ENCODE data around the gene BRIP1. TPM values are rescaled to one million over a fixed set of nuclear protein-coding genes. Genes with fewer than 3 reads are reported as not detected.

Gene BRIP1
- total RNA-seq, 1 donor from 2014 or later = 6.4 TPM

- no peak for DNase-seq (ENCODE audit: low read depth)
- TF ChIP-seq CTCF (IDR thresholded peaks at IDR 0.05; ENCODE audit: insufficient read depth, low read depth, low read length) (no peak), EZH2 (IDR thresholded peaks at IDR 0.05; ENCODE audit: insufficient read depth, low read length) (no peak)
- no peak overlapping the region for H3K4me3 ChIP-seq (ENCODE audit: insufficient read depth, low read depth, low read length)
- FAIRE-seq = no peak
- no peaks in the 10 kb centered on the region for H3K9me3 Mint-ChIP-seq (ENCODE audit: unreplicated experiment)
- H3K4me1 ChIP-seq (ENCODE audit: insufficient read depth, low read length) = no peaks in the 10 kb centered on the region
- peaks cover 4% of the 10 kb centered on the region for H3K36me3 ChIP-seq (ENCODE audit: insufficient read depth, low read length)
- no peaks in the 10 kb centered on the region for H3K79me2 ChIP-seq (ENCODE audit: insufficient read depth, low read length)
- no peaks in the 10 kb centered on the region for H3K4me1 Mint-ChIP-seq (ENCODE audit: low read depth, unreplicated experiment)
- H3K4me3 Mint-ChIP-seq (ENCODE audit: unreplicated experiment) = no peak overlapping the region
- peaks cover 1% of the 10 kb centered on the region for H3K36me3 Mint-ChIP-seq (ENCODE audit: low read depth, unreplicated experiment)
- H3K27me3 ChIP-seq (ENCODE audit: insufficient read depth, low read length) = no peaks in the 10 kb centered on the region
- H2AFZ ChIP-seq (ENCODE audit: low read depth, low read length) = no peak overlapping the region
- no peak overlapping the region for H3K4me2 ChIP-seq (ENCODE audit: low read length)
- no peaks in the 10 kb centered on the region for H3K27me3 Mint-ChIP-seq (ENCODE audit: low read depth, unreplicated experiment)
- no peak overlapping the region for H3K9ac ChIP-seq (ENCODE audit: low read length)
- no peak overlapping the region for H3K27ac Mint-ChIP-seq (ENCODE audit: unreplicated experiment)
- H3K27ac ChIP-seq (ENCODE audit: low read depth, low read length) = no peak overlapping the region
- no peaks in the 10 kb centered on the region for H4K20me1 ChIP-seq (ENCODE audit: insufficient read depth, low read length)
- no peaks in the 10 kb centered on the region for H3K9me3 ChIP-seq (ENCODE audit: insufficient read depth, low read depth, low read length)
These were observed 17.3 kb upstream of the BRIP1 start for GRCh38 chr17:61880589-61881102.

GRCh38 chr17:61878984-61879612, 15.8 kb upstream of the BRIP1 start:
- Histone ChIP-seq H3K4me1 (ENCODE audit: insufficient read depth, low read length) (no peaks in the 10 kb centered on the region), H3K9ac (ENCODE audit: low read length) (no peak overlapping the region), H3K9me3 (ENCODE audit: insufficient read depth, low read depth, low read length) (no peaks in the 10 kb centered on the region), H3K79me2 (ENCODE audit: insufficient read depth, low read length) (no peaks in the 10 kb centered on the region), H3K27ac (ENCODE audit: low read depth, low read length) (no peak overlapping the region), H3K27me3 (ENCODE audit: insufficient read depth, low read length) (no peaks in the 10 kb centered on the region), H2AFZ (ENCODE audit: low read depth, low read length) (no peak overlapping the region), H3K4me3 (ENCODE audit: insufficient read depth, low read depth, low read length) (no peak overlapping the region), H3K4me2 (ENCODE audit: low read length) (no peak overlapping the region), H3K36me3 (ENCODE audit: insufficient read depth, low read length) (peaks cover 4% of the 10 kb centered on the region), H4K20me1 (ENCODE audit: insufficient read depth, low read length) (no peaks in the 10 kb centered on the region)
- Mint-ChIP-seq H3K9me3 (ENCODE audit: unreplicated experiment) (no peaks in the 10 kb centered on the region), H3K4me1 (ENCODE audit: low read depth, unreplicated experiment) (no peaks in the 10 kb centered on the region), H3K27ac (ENCODE audit: unreplicated experiment) (no peak overlapping the region), H3K4me3 (ENCODE audit: unreplicated experiment) (no peak overlapping the region), H3K36me3 (ENCODE audit: low read depth, unreplicated experiment) (peaks cover 1% of the 10 kb centered on the region), H3K27me3 (ENCODE audit: low read depth, unreplicated experiment) (no peaks in the 10 kb centered on the region)
- DNase-seq (ENCODE audit: low read depth) = no peak
- no peak for FAIRE-seq
- no peak for TF ChIP-seq EZH2 (IDR thresholded peaks at IDR 0.05; ENCODE audit: insufficient read depth, low read length)
- no peak for TF ChIP-seq CTCF (IDR thresholded peaks at IDR 0.05; ENCODE audit: insufficient read depth, low read depth, low read length)

GRCh38 chr17:61878520-61878919, 15.2 kb upstream of the BRIP1 start:
- Mint-ChIP-seq H3K36me3 (ENCODE audit: low read depth, unreplicated experiment) (peaks cover 1% of the 10 kb centered on the region), H3K27ac (ENCODE audit: unreplicated experiment) (no peak overlapping the region), H3K4me1 (ENCODE audit: low read depth, unreplicated experiment) (no peaks in the 10 kb centered on the region), H3K27me3 (ENCODE audit: low read depth, unreplicated experiment) (no peaks in the 10 kb centered on the region), H3K9me3 (ENCODE audit: unreplicated experiment) (no peaks in the 10 kb centered on the region), H3K4me3 (ENCODE audit: unreplicated experiment) (no peak overlapping the region)
- TF ChIP-seq CTCF (IDR thresholded peaks at IDR 0.05; ENCODE audit: insufficient read depth, low read depth, low read length) = no peak
- no peak for TF ChIP-seq EZH2 (IDR thresholded peaks at IDR 0.05; ENCODE audit: insufficient read depth, low read length)
- FAIRE-seq (no peak), DNase-seq (ENCODE audit: low read depth) (no peak)
- no peak overlapping the region for H3K27ac ChIP-seq (ENCODE audit: low read depth, low read length)
- H3K4me3 ChIP-seq (ENCODE audit: insufficient read depth, low read depth, low read length) = no peak overlapping the region
- no peaks in the 10 kb centered on the region for H4K20me1 ChIP-seq (ENCODE audit: insufficient read depth, low read length)
- H3K79me2 ChIP-seq (ENCODE audit: insufficient read depth, low read length) = no peaks in the 10 kb centered on the region
- no peaks in the 10 kb centered on the region for H3K27me3 ChIP-seq (ENCODE audit: insufficient read depth, low read length)
- H3K4me2 ChIP-seq (ENCODE audit: low read length) = no peak overlapping the region
- no peak overlapping the region for H3K9ac ChIP-seq (ENCODE audit: low read length)
- no peak overlapping the region for H2AFZ ChIP-seq (ENCODE audit: low read depth, low read length)
- H3K4me1 ChIP-seq (ENCODE audit: insufficient read depth, low read length) = no peaks in the 10 kb centered on the region
- H3K9me3 ChIP-seq (ENCODE audit: insufficient read depth, low read depth, low read length) = no peaks in the 10 kb centered on the region
- peaks cover 4% of the 10 kb centered on the region for H3K36me3 ChIP-seq (ENCODE audit: insufficient read depth, low read length)
